NK-92 treated with Interleukin-12 subunit alpha and Interleukin-12 subunit beta, amount 100 ng/mL, for 24 hours (cell line): Measurements from ENCODE around the gene ABCA4.

Source experiments
- DNase-seq: peaks from one replicate; lab custom pipeline; 2025; lab: John Stamatoyannopoulos, UW

The ABCA4 gene

GRCh38 chr1:94122201-94122970 is 1.4 kb upstream of the ABCA4 start:
- DNase-seq = no peak

DNA sequence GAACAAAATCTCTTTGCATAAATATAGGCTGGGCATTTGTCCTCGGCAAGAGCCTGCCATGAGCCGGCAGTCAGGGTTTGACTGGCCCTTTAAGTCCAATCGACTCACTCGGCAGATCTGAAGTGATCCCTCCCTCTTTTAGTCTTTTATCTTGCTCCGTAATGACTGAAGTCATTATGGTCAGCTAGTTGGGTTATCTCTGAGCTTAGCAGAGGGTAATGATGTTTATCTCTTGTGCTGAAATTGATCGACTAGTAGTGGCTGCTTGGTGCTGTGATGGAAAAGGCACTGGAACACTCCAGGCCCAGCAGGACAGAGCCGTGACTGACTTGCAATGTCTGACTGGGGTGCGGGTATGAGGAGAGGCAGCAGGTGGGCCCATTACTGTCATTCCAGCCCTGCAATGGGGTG is 468 bp upstream of the ABCA4 start:
- no peak for DNase-seq

DNA sequence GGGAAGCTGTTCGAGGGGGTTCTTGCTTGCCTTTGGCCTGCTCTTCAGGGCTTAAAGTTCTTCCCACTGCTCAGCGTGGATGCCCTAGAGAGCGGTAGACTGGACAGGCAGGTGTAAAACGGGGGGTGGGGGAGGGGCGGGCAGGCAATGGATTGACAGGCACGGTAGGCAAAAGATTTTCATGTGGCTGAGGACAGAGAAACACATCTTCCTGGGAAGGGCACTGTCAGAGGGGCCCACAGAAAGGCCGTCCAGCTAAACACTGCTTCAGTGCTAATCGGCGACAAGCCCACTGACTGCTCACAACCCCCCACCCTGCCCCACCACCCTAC is 412 bp downstream of the ABCA4 start:
- no peak for DNase-seq

GRCh38 chr1:94119796-94120569 is 965 bp downstream of the ABCA4 start:
- no peak for DNase-seq

GRCh38 chr1:94119306-94119705 is 1.6 kb downstream of the ABCA4 start:
- DNase-seq = no peak

DNA sequence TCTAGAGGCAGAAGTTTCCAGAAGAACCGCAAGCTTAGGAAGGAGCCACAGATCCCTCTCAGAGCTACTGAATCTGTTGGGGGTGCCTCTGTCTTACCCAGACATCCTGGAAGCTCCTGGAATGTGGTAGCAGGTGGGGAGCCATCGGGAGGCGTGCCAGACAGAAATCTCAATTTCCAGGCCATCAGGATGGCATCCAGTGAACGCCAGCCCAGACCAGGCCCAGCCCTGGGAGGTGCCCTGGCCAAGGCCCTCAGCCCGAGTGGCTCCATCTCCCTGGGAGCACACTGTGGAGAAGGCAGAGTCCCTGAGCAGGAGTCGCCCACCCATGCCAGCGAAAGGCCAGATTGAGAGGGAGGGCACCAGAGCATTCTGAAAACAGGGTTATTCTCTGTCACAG is 2.5 kb downstream of the ABCA4 start:
- DNase-seq = no peak

DNA sequence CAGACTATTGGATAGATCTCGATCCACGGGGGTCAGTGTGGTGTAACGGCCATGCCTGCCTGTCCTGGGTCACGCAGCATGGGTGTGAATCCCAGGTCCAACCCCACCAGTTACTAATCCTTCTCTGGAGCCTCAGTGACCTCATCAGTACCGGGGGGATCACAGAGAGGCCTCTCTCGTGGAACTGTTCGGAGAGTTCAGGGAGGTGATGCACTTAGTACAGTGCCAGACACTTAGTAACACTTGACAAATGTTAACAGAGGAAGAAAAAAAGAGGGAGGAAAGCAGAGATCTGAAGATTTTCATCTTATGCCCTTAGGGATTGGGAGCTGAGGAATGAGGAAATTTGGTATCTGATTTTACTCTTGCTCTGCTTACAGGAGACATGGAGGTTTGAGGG is 2.9 kb downstream of the ABCA4 start:
- DNase-seq = no peak

DNA sequence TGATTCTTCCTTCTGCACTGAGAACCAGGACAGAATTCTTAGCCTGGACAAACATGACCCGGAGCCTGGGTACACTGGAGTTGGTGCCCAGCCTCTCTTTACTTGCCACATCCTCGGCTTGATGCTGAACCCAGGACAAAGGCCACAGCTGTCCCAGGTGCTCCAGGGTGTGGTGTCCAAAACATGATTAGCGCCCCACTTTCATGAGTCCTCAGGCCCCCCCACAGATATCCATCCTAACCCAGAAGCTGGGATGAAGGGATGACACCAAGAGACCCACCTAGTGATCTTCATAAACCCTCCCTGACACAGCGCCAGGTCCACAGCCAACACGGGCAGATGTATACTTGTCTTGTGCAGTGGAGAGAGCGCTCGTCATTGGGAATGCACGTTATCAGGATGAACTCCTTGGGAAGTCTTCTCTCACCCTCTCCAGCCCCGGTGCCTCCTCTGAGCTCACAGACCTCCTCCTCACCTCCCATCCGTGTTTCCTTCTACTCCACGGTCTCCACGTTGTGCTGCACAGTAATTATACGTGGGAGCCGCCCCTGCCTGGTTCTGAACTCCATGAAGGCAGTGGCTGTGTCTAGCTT is 3.6 kb downstream of the ABCA4 start:
- no peak for DNase-seq

DNA sequence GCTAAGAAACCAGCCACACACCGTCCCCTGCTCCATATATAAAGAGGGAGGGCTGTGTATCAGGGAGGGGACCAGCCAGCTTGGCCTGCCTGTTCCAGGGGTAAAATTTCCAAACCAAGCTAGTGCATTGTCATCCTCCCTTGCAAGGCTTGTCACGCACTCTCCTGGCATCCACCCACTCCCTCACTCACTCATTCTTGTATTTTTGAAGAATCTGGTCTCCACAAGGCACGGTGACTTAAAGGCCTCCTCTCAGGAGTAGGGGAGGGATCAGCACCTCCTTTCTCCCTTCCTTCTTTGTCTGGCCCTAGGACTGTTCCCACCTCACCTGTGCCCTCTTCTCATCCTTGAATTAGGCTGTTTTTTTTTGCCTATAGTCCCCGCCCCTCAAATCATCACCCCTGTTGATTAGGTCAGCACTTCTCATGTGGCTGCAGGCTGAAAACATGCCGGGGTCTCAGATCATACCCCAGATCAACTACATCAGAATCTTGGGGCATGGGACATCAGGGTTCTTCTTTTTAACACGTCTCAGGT is 5.0 kb downstream of the ABCA4 start:
- no peak for DNase-seq

- DNase-seq = no peak
Measured at GRCh38 chr1:94115254-94115899, 5.6 kb downstream of the ABCA4 start.

GRCh38 chr1:94113589-94114226 is 7.2 kb downstream of the ABCA4 start:
- no peak for DNase-seq

- DNase-seq = no peak
Measured at GRCh38 chr1:94111879-94112278, 9.1 kb downstream of the ABCA4 start.

DNA sequence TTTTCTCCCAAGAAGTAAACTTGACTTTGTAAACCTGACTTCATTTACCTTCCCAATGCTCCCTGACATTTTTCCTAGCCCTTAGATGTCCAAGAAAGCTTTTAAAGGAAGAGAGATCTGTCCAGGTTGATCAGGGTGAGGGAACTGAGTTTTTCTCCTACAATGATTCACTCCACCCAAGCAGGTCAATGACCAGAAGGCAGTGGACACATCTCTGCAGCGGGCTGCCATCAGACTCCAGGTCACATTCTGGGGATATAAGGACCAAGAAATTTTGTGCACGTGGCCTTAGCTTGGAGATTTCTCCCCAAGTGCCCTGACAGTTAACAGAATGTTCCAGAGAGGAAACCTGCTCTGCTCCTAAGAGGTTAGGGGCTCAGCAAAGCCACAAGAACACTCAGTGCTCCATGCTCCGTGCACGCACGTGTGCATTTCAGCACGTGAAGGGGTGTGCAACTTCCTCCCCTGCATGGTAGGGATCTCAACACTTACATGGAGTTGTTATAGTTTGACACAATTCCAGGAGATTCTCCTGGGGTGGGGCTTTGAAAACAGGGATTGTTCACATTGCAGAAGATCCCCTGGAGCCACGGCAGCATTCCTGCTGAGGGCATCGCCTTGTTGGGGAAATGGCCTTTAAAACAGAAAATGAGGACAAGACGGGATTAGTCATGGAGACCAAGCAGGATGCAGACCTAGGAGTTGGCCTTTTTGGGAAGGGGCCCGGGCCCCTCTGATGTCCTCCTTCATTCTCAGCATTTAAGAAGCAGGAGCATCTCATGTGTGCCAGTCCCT is 9.8 kb downstream of the ABCA4 start:
- DNase-seq = no peak

DNA sequence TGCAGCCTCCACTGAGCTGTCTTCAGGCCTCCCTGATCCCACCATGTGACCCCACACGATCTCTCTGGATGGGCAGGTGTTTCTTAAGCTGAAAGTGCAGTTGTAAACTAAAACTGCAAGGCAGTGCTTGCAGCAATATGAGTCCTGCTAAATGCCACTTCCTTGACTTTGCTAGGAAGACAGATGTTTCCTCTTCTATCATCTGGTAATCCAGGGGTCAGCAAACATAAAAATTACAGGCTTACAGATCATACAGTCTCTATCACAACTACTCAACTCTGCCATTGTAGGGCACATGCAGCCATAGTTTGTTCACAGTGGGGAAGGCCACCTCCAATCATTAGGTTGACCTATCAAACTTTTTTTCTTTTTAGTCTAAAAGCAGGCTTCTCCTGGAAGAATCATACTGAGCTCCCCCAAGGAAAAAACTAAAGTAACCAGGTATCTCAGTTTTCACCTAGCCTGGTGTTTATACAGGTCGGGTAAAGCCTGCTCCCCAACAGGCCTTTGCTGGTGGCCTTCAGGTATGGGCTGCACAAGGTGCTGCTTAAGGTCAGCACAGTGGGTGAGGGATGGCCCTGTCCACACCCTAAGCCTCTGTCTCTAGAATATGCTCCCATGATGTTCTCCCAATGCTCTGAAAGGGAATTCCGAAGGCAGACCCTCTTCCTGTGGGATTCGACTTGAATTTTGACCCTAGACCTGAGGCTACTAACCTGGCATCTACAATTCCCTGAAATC is 10.8 kb downstream of the ABCA4 start:
- no peak for DNase-seq

GRCh38 chr1:94109478-94109877 is 11.5 kb downstream of the ABCA4 start:
- DNase-seq = no peak

DNA sequence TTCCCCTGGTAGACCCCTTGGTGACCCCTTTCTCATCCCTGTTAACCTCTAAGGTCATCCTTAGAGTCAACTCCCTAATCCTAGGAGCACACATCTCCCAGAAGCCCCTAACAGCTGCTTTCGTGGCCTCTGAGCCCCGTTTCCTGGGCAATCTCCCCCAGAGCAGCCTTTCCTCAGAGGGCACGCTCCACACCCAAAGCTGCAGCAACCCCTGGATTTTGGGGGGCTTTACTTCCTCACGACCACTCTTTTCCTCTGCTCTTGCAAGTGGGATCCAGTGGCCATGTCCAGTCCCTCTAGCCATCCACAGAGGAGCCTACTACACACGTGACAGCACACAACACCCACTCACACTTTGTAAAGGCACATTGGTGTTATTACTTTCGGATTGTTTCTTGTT is 13.8 kb downstream of the ABCA4 start:
- DNase-seq = no peak

- DNase-seq = no peak
Measured at GRCh38 chr1:94106716-94107115, 14.2 kb downstream of the ABCA4 start.

GRCh38 chr1:94105957-94106529 is 14.9 kb downstream of the ABCA4 start:
- no peak for DNase-seq

GRCh38 chr1:94105581-94105952 is 15.4 kb downstream of the ABCA4 start:
- no peak for DNase-seq
